ENCODE measurements around the gene LRFN2.

Gene LRFN2

DNA sequence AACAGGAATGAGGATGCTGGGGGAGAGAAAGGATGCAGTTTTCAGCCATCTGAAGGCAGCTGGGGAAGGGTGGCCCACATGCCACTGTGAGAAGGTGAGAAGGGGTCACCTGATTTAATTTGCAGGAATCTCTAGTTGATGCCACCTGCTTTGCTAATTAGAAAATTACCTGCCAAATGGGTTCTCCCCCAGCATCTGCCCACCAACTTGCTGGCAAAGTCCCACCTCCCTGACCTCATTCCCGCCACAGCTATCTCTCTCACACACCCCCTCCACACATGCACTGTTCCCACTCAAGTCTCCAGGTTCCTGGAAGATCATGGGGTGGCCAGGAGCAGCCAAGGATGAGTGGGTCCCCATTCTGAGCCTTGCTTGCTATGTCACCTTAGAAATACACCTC lies 70.7 kb downstream of the LRFN2 start:
- no peak for DNase-seq (ENCODE audit: low read depth)

DNA sequence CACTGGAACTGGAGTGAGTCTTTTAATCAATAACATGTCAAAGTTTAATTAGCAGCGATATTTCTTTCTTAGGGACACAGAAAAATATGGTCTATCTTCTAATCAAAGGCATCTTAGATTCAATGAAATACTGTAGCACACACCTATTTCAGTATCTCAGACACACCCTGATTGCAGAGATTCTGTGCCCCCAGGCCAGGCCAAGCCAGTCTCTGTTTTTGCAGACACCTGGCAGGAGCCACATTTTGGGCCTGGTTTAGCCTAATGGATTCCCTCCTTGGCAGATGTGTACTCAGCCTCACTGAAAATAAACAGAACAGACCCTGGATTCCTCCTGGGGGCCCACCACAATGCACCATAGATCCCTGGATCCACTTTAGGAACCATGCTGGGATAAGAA lies 74.8 kb downstream of the LRFN2 start:
- no peak for DNase-seq (ENCODE audit: low read depth)

- DNase-seq (ENCODE audit: low read depth): no peak
These were observed 75.3 kb downstream of the LRFN2 start for GRCh38 chr6:40511884-40512283.

GRCh38 chr6:40510442-40510841 lies 76.7 kb downstream of the LRFN2 start:
- DNase-seq (ENCODE audit: low read depth): no peak

DNA sequence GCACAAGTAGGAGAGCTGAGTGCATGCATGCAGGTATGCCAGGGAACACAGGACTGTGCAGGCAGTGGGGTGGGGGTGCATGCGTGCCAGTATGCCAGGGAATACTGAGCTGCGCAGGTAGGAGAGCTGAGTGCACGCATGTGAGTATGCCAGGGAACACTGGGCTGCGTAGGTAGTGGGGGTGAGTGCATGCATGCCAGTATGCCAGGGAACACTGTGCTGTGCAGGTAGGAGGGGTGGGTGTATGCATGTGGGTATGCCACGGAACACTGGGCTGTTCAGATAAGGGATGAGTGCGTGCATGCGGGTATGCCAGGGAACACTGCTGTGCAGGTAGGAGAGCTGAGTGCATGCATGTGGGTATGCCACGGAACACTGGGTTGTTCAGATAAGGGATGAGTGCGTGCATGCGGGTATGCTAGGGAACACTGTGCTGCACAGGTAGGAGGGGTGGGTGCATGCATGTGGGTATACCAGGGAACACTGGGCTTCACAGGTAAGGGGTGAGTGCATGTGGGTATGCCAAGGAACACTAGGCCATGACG lies 77.4 kb downstream of the LRFN2 start:
- DNase-seq (ENCODE audit: low read depth): no peak

GRCh38 chr6:40509086-40509485 lies 78.1 kb downstream of the LRFN2 start:
- DNase-seq (ENCODE audit: low read depth): no peak

DNA sequence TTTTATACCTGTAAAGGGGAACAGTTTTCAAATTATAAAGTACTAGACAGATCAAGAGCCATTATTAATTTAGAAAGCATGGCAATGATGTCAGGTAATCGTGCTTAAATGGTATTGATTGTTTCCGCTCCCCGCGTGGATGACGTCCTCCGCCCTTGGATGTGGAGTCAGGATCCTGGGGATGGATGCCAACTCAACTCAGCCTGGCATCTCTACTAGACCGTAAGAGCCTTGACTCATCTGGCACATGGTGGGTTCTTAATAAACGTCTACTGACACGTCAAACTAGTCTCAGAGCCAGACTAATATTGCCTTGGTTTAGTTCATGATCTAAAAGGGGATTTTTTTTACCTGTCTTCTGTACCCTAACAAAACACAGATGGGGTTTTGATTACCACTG lies 80.2 kb downstream of the LRFN2 start:
- DNase-seq (ENCODE audit: low read depth): no peak

DNA sequence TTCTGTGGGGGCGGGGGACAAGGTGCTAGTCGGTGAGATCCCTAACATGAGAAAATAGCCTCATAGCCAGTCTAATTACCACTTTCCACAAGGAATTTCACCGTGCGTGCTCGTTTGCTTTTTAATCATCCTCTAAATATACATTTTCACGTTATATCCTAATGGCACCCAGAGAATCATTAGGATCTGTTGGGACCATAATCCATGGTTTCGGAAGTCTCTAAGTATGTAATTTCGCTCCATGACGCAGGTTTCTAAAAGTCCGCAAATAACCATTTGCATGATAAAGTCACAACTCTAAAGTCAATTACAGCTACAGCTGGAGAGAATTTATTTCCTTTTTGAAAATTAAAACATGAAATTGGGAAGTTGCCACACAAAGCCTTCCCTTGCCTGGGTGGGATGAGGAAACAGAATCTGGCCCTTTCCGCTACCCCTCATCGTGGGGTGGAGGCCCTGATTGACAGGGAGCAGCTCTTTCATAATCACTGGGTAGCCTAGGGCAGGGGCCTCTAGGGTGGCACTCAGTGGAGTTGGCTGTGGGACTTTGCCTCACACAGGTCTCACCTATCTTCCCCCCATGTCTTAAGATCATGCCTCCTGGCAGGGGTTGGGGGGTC lies 81.9 kb downstream of the LRFN2 start:
- DNase-seq (ENCODE audit: low read depth): no peak

DNA sequence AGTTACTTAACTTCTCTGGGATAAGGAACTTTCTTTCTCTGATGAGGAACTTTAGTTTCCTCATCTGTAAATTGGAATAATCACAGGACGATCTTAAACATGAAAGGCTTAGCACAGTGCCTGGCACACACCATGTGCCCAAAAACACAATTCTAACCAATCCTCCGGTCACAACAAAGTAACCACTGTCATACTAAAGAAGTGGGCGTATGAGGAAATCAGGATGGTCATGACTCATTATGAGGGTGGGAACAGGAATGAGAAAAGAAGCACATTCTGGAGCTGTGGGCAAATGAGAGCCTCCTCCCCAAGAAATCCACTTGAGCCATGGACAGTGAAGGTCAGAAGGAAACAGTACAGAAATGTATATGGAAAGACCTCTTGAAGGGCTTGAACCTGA lies 82.9 kb downstream of the LRFN2 start:
- no peak for DNase-seq (ENCODE audit: low read depth)

DNA sequence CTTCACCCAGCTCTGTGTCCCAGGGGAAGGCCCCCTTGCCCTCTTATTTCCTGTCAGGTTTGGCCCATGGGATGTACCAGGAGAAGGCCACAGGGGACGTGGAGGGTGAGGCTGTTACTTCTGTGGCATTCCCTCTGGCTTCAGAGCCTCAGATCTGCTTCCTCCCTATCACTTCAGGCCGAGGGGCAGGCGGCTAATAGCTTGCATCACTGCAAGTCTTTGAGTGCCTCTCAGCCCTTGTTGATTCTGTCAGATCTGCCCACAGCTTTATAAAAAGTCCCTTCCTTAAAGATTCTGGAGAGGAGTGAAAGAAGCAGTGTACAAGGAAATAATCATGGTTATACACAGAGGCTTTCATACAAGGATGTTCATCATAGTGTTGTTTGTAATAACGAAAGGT lies 86.9 kb downstream of the LRFN2 start:
- DNase-seq (ENCODE audit: low read depth): no peak

DNA sequence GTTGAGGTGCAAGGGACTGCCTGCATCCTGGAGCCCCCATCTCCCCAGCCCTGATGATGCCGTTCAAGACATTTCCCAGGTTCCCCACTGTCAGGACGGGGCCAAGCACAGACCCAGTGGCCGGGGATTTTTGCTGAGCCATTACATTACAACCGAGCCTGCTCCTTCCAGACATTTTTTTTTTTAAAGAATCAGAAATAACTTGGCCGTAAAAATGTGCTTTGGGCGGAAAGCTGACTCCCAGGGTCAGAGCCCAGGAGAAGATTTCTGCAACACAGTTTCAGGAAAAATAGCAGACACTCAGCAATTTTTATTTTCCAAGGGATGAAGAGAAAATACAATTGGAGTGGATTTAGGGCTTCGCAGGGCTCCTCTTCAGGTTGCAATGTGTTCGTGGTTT lies 87.9 kb downstream of the LRFN2 start:
- no peak for DNase-seq (ENCODE audit: low read depth)

- no peak for DNase-seq (ENCODE audit: low read depth)
These were observed 89.0 kb downstream of the LRFN2 start for GRCh38 chr6:40498148-40498547.

GRCh38 chr6:40492187-40492586 lies 95.0 kb downstream of the LRFN2 start:
- DNase-seq (ENCODE audit: low read depth): no peak

DNA sequence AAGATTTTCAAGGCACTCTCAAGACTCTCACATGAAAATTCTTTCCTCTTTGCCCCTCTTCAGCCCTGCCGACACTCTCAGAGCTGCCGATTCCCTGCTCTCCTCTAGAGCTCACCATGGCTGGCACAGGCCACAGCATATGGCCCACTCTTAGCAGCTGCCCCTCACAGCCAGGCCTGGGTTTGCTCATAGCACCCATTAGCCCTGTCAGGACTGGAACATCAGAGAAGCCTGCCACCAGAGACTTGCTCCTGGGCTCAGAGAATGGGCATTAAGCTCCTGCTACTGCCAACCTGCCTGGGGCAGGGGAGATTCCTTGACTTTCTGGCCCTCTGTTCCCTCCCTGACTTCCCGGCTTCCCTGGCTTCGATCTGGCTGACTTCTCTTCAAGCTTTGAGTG lies 96.7 kb downstream of the LRFN2 start:
- no peak for DNase-seq (ENCODE audit: low read depth)

DNA sequence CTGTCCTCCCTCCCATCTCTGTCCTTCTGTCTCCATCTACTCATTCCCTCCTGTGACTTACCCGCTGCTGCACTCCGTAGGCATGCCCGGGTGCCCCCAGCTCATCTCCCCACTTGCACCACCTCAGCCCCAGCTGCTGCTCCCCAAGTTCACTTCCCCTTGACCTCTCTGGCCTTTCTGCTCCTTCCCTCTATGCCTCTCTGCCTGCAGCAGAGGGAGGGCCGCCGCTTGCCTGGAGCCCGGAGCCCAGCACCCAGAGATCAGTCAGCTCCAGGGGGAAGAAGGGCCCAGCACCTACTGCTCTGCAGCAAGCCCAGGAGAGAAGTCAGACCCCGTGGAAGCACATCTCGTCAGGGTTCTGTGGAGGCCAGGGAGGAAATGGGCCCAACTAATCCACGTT lies 97.4 kb downstream of the LRFN2 start:
- DNase-seq (ENCODE audit: low read depth): no peak

DNA sequence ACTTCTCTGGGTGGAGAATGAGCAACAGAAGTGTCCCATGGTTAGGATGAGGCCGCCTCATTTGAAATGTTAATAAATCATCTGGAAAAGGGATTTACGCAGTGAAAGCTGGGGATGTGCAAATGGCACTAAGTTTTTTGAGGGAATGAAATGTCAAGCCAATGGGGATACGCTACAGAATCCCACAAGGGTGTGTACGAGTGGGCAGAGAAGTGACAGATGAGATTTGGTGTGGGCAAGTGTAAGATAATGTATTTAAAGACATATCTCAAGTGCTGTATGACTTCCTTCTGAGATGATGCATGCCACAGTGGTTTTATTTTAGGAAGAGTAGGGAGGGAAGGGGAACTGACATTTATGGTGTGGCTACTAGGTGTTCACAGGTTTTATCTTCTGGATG lies 100.6 kb downstream of the LRFN2 start:
- DNase-seq (ENCODE audit: low read depth): no peak

- no peak for DNase-seq (ENCODE audit: low read depth)
These were observed 101.4 kb downstream of the LRFN2 start for GRCh38 chr6:40485795-40486194.

DNA sequence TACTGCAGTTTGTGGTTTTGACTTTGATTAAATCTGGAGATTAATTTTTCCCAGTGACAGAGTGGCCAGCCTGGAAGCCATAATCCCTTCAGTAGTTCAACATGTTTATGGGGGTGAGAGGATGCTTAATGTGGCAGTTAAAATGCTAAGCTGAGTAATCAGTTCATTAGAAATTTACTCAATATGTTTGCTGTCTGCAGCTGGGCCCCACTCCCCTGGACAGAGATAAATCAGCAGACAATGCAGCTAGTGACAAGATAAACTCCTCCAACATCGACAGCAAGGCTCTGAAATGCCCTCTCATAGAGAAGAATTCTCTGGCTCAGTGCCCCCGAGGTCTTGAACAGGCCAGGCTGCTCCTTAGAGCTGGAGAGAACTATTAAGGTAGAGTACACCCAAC lies 101.9 kb downstream of the LRFN2 start:
- no peak for DNase-seq (ENCODE audit: low read depth)

DNA sequence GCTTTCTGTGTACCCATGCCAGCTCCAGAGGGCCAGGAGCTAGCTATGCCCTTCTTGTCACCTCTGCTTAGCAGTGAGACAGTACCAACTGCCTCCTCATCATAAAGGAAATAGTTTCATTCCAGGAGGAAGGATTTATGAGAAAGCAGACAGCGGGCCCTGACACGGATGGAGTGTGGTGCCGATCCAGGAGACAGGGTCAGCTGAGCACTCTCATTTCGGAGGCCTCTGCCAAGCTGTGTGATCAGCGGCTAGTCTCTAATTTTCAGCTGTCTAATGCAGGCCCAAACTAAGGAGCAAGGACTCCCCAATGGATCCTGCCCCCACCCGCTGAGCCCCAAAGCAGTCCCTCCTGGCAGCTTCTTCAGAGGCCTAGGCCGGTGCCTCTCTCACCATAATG lies 103.1 kb downstream of the LRFN2 start:
- no peak for DNase-seq (ENCODE audit: low read depth)

DNA sequence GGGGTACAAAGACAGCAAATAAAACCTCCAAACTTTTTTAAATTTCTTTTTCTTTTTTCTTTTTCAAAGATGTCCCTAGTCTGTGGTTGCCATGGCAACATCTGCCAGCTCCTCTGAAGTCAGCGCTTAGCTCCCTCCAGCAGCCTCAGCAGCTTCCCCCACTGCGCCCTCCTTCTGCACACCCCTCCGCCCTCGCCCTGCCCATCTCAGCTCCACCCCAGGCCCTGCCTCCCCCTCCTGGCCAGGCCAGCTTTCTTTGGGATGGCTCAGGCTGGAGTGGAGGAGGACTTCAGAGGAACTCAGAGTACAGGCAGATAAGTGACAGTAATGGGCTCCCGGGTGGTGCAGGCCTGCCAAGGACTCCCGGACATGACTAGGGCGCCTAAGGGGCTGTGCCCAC lies 104.6 kb downstream of the LRFN2 start:
- no peak for DNase-seq (ENCODE audit: low read depth)

DNA sequence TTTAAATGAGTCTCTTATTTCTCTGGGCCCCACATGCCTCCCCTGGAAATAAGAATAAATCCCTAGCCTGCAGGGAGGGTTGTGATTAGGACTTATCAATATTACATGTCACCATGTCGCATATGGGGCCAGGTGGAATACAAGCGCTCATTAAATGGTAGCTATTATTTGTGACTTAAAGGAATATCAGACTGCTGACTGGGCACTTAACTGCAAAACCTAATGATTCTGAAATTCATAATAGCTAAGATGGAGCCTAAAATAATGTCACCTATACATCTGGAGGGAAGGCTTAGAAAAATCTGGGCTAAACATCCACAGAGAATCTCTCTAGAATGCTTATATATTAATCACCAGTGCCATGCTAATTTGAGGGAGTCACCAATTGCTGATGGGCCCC lies 106.5 kb downstream of the LRFN2 start:
- DNase-seq (ENCODE audit: low read depth): no peak

DNA sequence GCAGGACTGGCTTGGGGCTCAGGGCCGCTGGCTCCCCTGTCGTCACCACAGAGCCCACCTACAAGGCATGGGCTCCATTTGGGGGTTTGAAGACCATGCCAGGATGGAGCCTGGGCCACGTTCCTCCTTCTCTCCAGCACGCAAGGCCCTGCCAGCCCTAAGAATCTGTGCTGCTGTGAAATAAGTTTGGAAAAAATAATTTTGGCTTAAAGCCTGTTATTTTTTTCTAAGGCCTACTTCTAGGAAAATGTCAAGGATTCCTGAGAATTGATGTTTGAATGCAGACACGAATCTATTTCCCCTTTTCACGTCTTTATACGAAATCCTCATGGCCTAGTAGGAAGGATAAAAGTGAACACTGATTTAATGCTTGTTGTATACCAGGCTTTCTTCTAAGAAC lies 107.5 kb downstream of the LRFN2 start:
- DNase-seq (ENCODE audit: low read depth): no peak

DNA sequence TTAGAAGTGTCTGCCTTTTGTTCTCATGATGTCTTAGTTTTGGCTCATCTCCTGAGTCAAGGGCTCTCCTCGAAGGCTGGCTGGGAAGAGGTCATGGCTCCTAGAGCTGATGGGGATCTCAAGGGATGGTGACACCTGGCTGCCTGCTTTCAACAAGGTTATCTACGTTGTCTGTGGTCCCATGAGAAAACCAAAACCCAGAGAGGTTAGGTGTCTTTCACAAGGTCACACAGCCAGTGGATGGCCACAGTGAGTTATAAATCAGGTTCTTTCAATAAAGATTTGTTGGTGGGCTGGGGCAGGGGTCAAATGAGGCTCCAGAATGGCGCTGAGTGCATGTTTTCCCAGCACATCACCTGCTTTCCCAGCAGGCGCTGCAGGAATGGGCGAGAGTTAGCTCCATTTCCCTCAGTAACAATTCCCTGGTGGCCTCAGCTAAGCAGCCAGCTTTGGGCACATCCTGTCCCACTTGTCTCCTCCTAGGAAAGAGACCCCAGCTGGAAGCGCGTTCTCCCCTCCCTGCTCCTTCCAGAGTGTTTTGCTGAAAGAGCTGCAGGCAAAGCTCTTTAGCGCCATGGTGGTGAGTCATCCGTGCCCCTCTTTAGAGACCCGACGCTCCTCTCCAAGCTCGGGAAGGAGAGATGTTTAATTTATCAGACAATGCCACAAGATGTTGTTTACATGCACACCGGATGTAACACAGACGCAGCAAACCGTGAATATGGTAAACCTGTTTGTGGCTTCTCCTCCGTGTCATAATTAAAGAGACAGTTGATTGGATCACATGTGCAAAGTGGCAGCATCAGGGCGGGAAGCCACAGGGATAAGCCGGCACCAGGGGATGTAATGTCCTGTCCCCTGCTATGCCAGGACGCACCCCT lies 109.7 kb downstream of the LRFN2 start:
- no peak for DNase-seq (ENCODE audit: low read depth)

DNA sequence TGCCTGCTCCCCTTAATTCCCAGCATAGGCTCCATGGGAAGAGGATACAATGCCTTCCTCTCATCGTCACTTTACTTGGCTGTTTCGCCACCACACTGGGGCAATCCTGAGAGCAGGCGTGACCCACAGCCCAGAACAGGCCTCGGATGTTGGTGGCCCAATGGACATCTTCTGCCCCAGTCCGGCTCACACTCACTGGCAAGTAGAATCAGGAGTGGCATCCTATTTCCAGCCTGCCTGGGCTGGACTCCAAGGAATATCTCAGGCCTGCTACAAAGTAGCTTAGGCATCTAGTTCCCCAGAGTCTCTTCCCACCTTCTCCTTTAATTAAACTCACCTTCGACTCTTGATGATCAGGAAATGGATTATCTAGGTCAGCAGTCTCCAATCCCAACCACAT lies 110.5 kb downstream of the LRFN2 start:
- no peak for DNase-seq (ENCODE audit: low read depth)
